ENCODE results near the gene STIM2.

STIM2 gene

GRCh38 chr4:26996745-26997144, 136.1 kb downstream of the STIM2 start:
- H2AFZ ChIP-seq (ENCODE audit: low read depth, low read length): no peak overlapping the region
- no peaks in the 10 kb centered on the region for H3K9me3 ChIP-seq (ENCODE audit: low read length)
- no peak overlapping the region for H3K4me3 ChIP-seq (ENCODE audit: low read length)
- H3K36me3 ChIP-seq (ENCODE audit: insufficient read depth, low read length): no peaks in the 10 kb centered on the region
- H3K4me1 ChIP-seq (ENCODE audit: insufficient read depth, low read length): no peaks in the 10 kb centered on the region
- H3K27me3 ChIP-seq (ENCODE audit: insufficient read depth, low read length): no peaks in the 10 kb centered on the region

- Histone ChIP-seq H3K36me3 (ENCODE audit: insufficient read depth, low read length) (no peaks in the 10 kb centered on the region), H3K4me1 (ENCODE audit: insufficient read depth, low read length) (no peaks in the 10 kb centered on the region), H2AFZ (ENCODE audit: low read depth, low read length) (no peak overlapping the region), H3K9me3 (ENCODE audit: low read length) (no peaks in the 10 kb centered on the region), H3K4me3 (ENCODE audit: low read length) (no peak overlapping the region), H3K27me3 (ENCODE audit: insufficient read depth, low read length) (no peaks in the 10 kb centered on the region)
Observed at GRCh38 chr4:26999689-27000088, 139.0 kb downstream of the STIM2 start.

GRCh38 chr4:27000122-27000521, 139.5 kb downstream of the STIM2 start:
- Histone ChIP-seq H3K27me3 (ENCODE audit: insufficient read depth, low read length) (no peaks in the 10 kb centered on the region), H3K4me3 (ENCODE audit: low read length) (no peak overlapping the region), H3K36me3 (ENCODE audit: insufficient read depth, low read length) (no peaks in the 10 kb centered on the region), H2AFZ (ENCODE audit: low read depth, low read length) (no peak overlapping the region), H3K4me1 (ENCODE audit: insufficient read depth, low read length) (no peaks in the 10 kb centered on the region), H3K9me3 (ENCODE audit: low read length) (no peaks in the 10 kb centered on the region)

GRCh38 chr4:27000820-27001219, 140.2 kb downstream of the STIM2 start:
- Histone ChIP-seq H3K4me3 (ENCODE audit: low read length) (no peak overlapping the region), H3K27me3 (ENCODE audit: insufficient read depth, low read length) (no peaks in the 10 kb centered on the region), H3K4me1 (ENCODE audit: insufficient read depth, low read length) (no peaks in the 10 kb centered on the region), H3K36me3 (ENCODE audit: insufficient read depth, low read length) (no peaks in the 10 kb centered on the region), H3K9me3 (ENCODE audit: low read length) (no peaks in the 10 kb centered on the region), H2AFZ (ENCODE audit: low read depth, low read length) (no peak overlapping the region)

GRCh38 chr4:27001398-27002164, 140.9 kb downstream of the STIM2 start:
- no peaks in the 10 kb centered on the region for H3K36me3 ChIP-seq (ENCODE audit: insufficient read depth, low read length)
- no peak overlapping the region for H3K4me3 ChIP-seq (ENCODE audit: low read length)
- H2AFZ ChIP-seq (ENCODE audit: low read depth, low read length): no peak overlapping the region
- no peaks in the 10 kb centered on the region for H3K27me3 ChIP-seq (ENCODE audit: insufficient read depth, low read length)
- no peaks in the 10 kb centered on the region for H3K9me3 ChIP-seq (ENCODE audit: low read length)
- H3K4me1 ChIP-seq (ENCODE audit: insufficient read depth, low read length): no peaks in the 10 kb centered on the region

GRCh38 chr4:27003642-27004113, 143.0 kb downstream of the STIM2 start:
- no peaks in the 10 kb centered on the region for H3K36me3 ChIP-seq (ENCODE audit: insufficient read depth, low read length)
- no peak overlapping the region for H3K4me3 ChIP-seq (ENCODE audit: low read length)
- no peaks in the 10 kb centered on the region for H3K27me3 ChIP-seq (ENCODE audit: insufficient read depth, low read length)
- H3K4me1 ChIP-seq (ENCODE audit: insufficient read depth, low read length): no peaks in the 10 kb centered on the region
- H3K9me3 ChIP-seq (ENCODE audit: low read length): no peaks in the 10 kb centered on the region
- H2AFZ ChIP-seq (ENCODE audit: low read depth, low read length): no peak overlapping the region

GRCh38 chr4:27005501-27005900, 144.9 kb downstream of the STIM2 start:
- Histone ChIP-seq H2AFZ (ENCODE audit: low read depth, low read length) (no peak overlapping the region), H3K9me3 (ENCODE audit: low read length) (no peaks in the 10 kb centered on the region), H3K4me3 (ENCODE audit: low read length) (no peak overlapping the region), H3K4me1 (ENCODE audit: insufficient read depth, low read length) (no peaks in the 10 kb centered on the region), H3K27me3 (ENCODE audit: insufficient read depth, low read length) (no peaks in the 10 kb centered on the region), H3K36me3 (ENCODE audit: insufficient read depth, low read length) (no peaks in the 10 kb centered on the region)

GRCh38 chr4:27005905-27006590, 145.4 kb downstream of the STIM2 start:
- H3K4me3 ChIP-seq (ENCODE audit: low read length): no peak overlapping the region
- H3K9me3 ChIP-seq (ENCODE audit: low read length): no peaks in the 10 kb centered on the region
- no peaks in the 10 kb centered on the region for H3K27me3 ChIP-seq (ENCODE audit: insufficient read depth, low read length)
- H2AFZ ChIP-seq (ENCODE audit: low read depth, low read length): no peak overlapping the region
- no peaks in the 10 kb centered on the region for H3K36me3 ChIP-seq (ENCODE audit: insufficient read depth, low read length)
- no peaks in the 10 kb centered on the region for H3K4me1 ChIP-seq (ENCODE audit: insufficient read depth, low read length)

GRCh38 chr4:27006646-27007045, 146.0 kb downstream of the STIM2 start:
- Histone ChIP-seq H3K27me3 (ENCODE audit: insufficient read depth, low read length) (no peaks in the 10 kb centered on the region), H2AFZ (ENCODE audit: low read depth, low read length) (no peak overlapping the region), H3K36me3 (ENCODE audit: insufficient read depth, low read length) (no peaks in the 10 kb centered on the region), H3K4me1 (ENCODE audit: insufficient read depth, low read length) (no peaks in the 10 kb centered on the region), H3K4me3 (ENCODE audit: low read length) (no peak overlapping the region), H3K9me3 (ENCODE audit: low read length) (no peaks in the 10 kb centered on the region)

GRCh38 chr4:27007507-27007906, 146.9 kb downstream of the STIM2 start:
- Histone ChIP-seq H2AFZ (ENCODE audit: low read depth, low read length) (no peak overlapping the region), H3K4me3 (ENCODE audit: low read length) (no peak overlapping the region), H3K36me3 (ENCODE audit: insufficient read depth, low read length) (no peaks in the 10 kb centered on the region), H3K9me3 (ENCODE audit: low read length) (no peaks in the 10 kb centered on the region), H3K4me1 (ENCODE audit: insufficient read depth, low read length) (no peaks in the 10 kb centered on the region), H3K27me3 (ENCODE audit: insufficient read depth, low read length) (no peaks in the 10 kb centered on the region)

- no peak overlapping the region for H2AFZ ChIP-seq (ENCODE audit: low read depth, low read length)
- no peaks in the 10 kb centered on the region for H3K9me3 ChIP-seq (ENCODE audit: low read length)
- no peak overlapping the region for H3K4me3 ChIP-seq (ENCODE audit: low read length)
- no peaks in the 10 kb centered on the region for H3K4me1 ChIP-seq (ENCODE audit: insufficient read depth, low read length)
- H3K27me3 ChIP-seq (ENCODE audit: insufficient read depth, low read length): no peaks in the 10 kb centered on the region
- H3K36me3 ChIP-seq (ENCODE audit: insufficient read depth, low read length): no peaks in the 10 kb centered on the region
Observed at GRCh38 chr4:27008679-27009078, 148.0 kb downstream of the STIM2 start.

GRCh38 chr4:27009539-27009938, 148.9 kb downstream of the STIM2 start:
- Histone ChIP-seq H3K4me1 (ENCODE audit: insufficient read depth, low read length) (no peaks in the 10 kb centered on the region), H3K27me3 (ENCODE audit: insufficient read depth, low read length) (no peaks in the 10 kb centered on the region), H3K4me3 (ENCODE audit: low read length) (no peak overlapping the region), H3K9me3 (ENCODE audit: low read length) (no peaks in the 10 kb centered on the region), H2AFZ (ENCODE audit: low read depth, low read length) (no peak overlapping the region), H3K36me3 (ENCODE audit: insufficient read depth, low read length) (no peaks in the 10 kb centered on the region)

GRCh38 chr4:27010334-27010940, 149.8 kb downstream of the STIM2 start:
- H2AFZ ChIP-seq (ENCODE audit: low read depth, low read length): no peak overlapping the region
- H3K27me3 ChIP-seq (ENCODE audit: insufficient read depth, low read length): no peaks in the 10 kb centered on the region
- H3K4me3 ChIP-seq (ENCODE audit: low read length): no peak overlapping the region
- H3K4me1 ChIP-seq (ENCODE audit: insufficient read depth, low read length): no peaks in the 10 kb centered on the region
- H3K36me3 ChIP-seq (ENCODE audit: insufficient read depth, low read length): no peaks in the 10 kb centered on the region
- no peaks in the 10 kb centered on the region for H3K9me3 ChIP-seq (ENCODE audit: low read length)
